GM12874 (cell line): Measurements from ENCODE around the gene RNGTT.

ENCODE experiments used
- CTCF ChIP-seq: IDR thresholded peaks from 2 replicates; pipeline ENCODE4 v1.5.1; 2011; ENCODE audit warnings: low read depth, mild to moderate bottlenecking, control low read depth, low read length, moderate library complexity; ENCODE audit not compliant: insufficient read depth

RNGTT gene

GRCh38 chr6:88573561-88573960, 389.9 kb downstream of the RNGTT start:
- TF ChIP-seq CTCF, result no peak

- no peak for TF ChIP-seq CTCF
Measured at GRCh38 chr6:88572449-88573139, 390.8 kb downstream of the RNGTT start.

GRCh38 chr6:88569959-88570358, 393.5 kb downstream of the RNGTT start:
- no peak for TF ChIP-seq CTCF

DNA sequence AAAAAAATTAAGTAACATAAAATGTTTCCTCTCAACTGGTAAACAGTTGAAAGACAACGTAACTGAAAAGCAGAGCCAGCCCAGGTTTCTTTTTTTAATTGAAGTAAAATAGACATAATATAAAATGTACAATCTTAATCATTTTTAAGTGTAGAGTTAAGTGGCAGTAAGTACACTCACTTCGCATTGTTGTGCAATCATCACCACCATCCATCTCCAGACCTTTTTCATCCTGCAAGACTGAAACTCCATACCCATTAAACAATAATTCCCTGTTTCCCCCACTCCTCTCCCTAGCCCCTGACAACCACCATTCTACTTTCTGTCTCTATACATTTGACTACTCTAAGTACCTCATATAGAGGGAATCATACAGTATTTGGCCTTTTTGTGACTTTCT, 395.7 kb downstream of the RNGTT start:
- TF ChIP-seq CTCF, result no peak

DNA sequence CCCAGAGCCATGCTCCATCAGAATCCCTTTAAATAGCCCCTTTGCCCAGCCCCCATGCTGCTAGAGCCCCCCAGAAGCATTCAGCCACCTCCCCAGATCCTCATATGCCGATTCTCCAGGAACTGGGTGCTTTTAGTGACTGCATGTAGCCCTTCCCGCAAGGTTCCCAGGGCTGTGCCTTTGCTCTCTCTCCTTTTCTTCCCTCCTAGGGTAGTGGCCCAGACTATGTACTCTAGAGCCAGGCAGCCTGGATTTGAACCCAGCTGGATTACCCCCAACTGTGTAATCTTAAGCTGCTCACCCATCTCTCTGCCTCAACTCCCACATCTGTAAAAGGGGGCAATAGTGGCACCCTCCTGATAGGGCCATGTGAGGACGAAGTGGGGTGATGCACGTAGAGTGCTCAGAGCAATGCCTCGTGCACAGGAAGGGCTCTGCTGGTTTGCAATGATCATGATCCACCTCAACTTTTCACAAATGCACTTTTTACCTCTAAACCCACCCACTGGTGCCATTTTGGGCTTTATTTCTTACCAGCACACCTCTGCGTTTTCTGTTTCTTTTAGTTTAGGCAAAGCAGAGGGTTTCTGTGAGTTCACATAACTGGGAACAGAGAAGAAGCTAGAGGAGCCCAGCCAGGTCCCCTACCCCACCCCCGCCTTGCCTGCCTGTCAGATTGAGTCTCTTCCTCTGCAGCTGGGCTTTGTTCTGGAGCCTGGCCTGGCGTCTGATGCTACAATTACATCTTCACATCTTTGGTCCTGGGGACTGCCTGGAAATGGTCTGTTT, 396.5 kb downstream of the RNGTT start:
- no peak for TF ChIP-seq CTCF

- TF ChIP-seq CTCF, result no peak
Measured at GRCh38 chr6:88565836-88566235, 397.6 kb downstream of the RNGTT start.

DNA sequence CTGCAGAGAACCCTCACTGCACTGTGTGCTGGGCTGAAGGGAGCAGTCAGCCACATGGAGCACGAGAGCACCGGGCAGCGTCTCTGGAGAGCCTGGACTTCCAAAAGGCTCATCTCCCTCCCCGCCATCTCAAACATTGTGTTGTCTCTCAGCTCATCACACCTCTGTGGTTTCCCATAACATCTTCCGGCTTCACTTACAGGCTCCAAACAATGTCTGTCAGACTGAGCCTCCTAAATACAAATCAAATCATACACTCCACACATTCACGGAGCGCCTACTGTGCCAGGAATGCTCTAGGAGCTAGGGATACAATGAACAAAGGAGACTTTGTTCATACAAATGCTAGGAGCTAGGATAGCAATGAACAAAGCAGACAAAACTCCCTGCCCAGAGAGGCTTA, 398.0 kb downstream of the RNGTT start:
- TF ChIP-seq CTCF, result no peak
